HL-60/S4 treated with phorbol 12-myristate 13-acetate at 8.2 ng/mL for 4 days and 3 days (cell line): ENCODE data around the gene RNF151.
"Not testable (repeated sequence)": the region's sequence is repeated elsewhere in the genome, so short reads cannot be mapped to it uniquely, and the experiment has no call there.

Experiments
- in situ Hi-C: fragments of 300-500 bp; cut with MboI; formaldehyde crosslinking; loops from 2 replicates; pipeline ENCODE4 v1.15.0; 2022; ENCODE audit warnings: low sequenced_read_pairs

The RNF151 gene

GRCh38 chr16:1938316-1938715 lies 28.3 kb upstream of the RNF151 start:
- in situ Hi-C loops: no loop called here

- in situ Hi-C loops: no loop called here
Measured at GRCh38 chr16:1938910-1939309, 27.7 kb upstream of the RNF151 start.

- in situ Hi-C loops: not testable (repeated sequence)
Measured at GRCh38 chr16:1939833-1940232, 26.8 kb upstream of the RNF151 start.

DNA sequence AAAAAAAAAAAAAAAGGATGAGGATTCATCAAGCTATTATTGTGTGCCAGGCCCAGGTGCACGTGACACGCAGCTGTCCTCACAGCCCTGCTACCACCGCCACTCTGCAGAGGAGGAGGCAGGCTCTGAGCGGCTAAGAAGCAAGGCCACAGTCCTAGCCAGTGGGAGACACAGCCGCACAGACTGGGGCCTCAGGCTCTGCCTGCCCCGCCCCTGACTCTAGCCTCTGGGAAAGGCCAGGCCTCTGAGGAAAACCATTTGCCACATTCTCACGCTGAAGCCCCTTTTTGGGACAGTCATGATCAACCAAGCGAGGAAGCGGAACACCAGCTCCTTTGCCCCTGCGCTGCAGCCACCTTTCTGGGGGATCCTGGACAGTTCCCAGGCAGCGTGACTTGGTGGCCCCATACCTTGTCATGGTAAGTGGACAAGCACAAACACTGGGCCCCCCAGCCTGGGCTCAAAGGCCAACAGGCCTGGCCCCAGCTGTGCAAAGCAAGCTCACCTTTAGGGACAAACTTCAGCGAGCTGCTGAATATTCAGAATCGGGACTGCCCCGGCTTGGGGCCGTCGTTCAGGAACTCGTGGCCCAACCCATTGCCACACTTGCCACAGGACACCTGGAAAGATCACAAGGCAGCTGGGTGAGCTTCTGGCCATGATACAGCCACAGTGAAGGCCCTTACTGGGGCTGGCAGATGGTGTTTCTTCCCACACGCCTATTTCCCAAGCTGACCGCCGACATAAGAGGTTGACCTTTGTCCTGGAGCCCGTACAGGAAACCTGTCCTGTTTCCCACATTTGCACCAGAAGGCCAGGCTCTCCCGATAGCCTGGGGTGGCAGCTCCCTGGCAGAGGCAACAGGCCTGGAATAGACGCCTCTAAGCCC lies 26.1 kb upstream of the RNF151 start:
- in situ Hi-C loops: no loop called here

DNA sequence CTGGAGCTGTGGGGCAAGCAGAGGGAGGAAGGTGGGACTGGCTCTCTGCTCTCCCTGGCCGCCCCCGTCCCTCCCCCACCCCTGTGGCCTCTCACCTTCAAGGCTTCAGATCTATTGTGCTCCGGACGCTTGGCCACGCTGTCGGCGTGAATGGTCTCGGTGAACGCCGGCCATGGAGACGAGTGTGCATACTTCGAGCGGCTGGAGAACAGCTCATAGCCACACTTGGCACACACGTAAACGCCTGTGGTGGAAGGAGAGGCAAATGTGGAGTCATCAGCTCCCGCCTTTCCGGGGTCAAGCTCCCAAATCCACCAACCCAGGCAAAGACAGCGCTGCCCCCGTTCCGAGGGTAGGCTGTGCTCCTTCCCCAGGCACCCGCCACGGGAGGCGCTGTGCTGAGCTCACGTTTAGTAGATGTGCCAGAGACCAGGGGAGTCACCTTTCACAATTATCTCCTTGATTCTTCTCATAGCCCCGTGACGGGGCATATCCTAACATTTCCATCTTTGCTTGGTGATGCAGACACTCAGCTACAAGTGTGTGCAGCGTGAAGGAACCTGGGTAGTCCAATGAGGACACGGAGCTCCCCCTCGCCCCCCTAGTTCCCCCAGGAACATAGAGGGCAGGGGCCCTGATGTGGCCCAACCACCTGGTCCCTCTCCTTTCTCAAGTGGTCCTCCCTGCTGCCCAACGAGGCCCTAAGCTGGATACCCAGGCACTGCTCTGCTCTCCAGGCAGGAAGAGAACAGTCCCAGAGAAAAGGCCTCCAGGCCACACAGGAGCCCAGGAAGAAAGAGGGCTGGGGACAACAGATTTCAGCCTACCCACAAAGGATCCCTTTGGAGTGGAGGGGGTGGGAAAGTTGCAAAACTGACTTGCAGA lies 25.3 kb upstream of the RNF151 start:
- in situ Hi-C loops: no loop called here

GRCh38 chr16:1942047-1942809 lies 24.4 kb upstream of the RNF151 start:
- in situ Hi-C loops: no loop called here

GRCh38 chr16:1942810-1943726 lies 23.6 kb upstream of the RNF151 start, which contains the start of gene MSRB1:
Gene MSRB1, minus strand, starts transcription at chr16:1943199. Its CDS starts 43 bp downstream, at chr16:1943156.
- in situ Hi-C loops: no loop called here

DNA sequence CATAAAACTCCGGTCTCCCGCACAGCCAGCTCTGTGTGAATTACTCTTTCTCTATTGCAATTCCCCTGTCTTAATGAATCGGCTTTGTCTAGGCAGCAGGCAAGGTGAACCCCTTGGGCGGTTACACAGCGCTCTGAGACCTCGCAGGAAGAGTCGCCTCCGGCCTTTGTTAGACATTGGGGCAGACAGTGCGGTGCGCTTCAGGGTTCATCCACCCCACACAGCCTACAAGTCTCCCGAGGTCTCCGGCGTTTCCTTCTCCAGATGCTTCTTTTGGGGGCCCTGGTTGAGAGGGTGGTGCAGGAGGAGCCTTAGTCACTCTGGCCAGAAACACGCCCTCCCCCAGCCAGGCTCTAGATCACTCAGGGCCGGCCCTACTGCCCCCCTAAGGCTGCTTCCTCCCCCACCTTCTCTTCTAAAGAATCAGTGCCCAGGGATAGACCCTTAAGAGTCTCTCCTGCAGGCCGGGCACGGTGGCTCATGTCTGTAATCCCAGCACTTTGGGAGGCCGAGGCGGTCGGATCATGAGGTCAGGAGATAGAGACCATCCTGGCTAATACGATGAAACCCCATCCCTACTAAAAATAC lies 21.9 kb upstream of the RNF151 start:
- in situ Hi-C loops: no loop called here

- in situ Hi-C loops: no loop called here
Measured at GRCh38 chr16:1945559-1946391, 20.9 kb upstream of the RNF151 start.

DNA sequence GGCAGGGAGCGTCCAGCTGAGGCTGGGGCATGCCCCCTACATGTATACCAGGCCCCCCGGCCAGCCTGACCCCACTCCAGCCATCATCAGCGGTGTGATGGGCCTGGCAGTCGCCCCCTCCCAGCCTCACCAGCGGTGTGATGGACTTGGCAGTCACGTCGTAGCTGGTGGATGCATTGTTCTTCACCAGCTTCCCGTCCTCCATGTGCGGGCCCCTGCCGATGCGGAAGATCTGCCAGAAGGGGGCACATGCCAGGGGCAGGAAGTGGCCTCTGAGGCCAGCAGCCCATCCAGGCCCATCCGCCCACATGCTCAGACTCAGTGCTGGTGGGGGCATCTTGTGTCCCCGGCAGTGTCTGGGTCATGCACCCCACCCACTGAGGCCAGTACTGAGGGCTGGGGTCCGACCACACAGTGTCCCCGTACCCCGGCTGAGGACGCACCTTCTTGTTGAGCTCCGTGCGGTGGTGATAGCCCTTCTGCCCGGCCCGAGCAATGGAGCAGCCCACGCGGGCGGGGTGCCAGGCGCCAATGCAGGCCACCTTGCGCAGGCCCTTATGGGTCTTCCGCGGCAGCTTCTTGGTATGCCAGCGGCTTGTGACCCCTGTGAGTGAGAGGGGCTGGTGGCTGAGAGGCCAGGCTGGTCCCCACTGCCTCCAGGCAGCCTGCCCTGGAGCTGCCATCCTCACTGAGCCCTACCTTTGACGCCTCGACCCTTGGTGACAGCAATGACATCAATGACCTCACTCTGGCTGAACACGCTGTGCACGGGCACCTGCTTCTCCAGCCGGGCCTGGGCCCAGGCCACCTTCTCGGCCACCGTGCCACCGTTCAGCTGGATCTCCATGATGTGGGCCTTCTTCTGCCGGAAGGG lies 19.9 kb upstream of the RNF151 start:
- in situ Hi-C loops: no loop called here

DNA sequence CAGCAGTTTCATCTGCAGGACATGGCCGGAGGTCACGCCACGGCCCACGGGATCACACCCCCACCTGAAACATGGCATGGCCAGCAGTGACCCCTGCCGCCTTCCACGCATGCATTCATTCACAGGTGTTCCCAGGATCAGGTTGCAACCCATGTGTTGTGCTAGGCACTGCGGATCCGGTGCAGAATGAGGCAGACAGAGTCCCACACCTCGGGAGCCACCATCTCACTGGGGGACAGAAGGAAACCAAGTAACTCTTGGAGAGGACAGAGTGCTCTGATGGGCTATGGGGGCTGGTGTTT lies 19.3 kb upstream of the RNF151 start:
- in situ Hi-C loops: no loop called here

DNA sequence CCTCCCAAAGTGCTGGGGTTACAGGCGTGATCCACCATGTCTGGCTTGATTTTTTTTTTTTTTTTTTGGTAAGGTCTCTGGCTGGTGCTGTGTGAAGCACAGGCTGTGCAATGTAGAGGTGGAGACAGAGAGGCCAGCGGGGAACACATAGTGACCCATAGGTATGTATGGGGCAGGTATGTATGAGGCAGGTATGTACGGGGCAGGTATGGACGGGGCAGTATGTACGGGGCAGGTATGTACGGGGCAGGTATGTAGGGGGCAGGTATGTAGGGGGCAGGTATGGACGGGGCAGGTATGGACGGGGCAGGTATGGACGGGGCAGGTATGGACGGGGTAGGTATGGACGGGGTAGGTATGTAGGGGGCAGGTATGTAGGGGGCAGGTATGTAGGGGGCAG lies 17.1 kb upstream of the RNF151 start:
- in situ Hi-C loops: no loop called here

GRCh38 chr16:1950047-1950446 lies 16.6 kb upstream of the RNF151 start:
- in situ Hi-C loops: no loop called here

- in situ Hi-C loops: no loop called here
Measured at GRCh38 chr16:1950559-1950958, 16.1 kb upstream of the RNF151 start.

DNA sequence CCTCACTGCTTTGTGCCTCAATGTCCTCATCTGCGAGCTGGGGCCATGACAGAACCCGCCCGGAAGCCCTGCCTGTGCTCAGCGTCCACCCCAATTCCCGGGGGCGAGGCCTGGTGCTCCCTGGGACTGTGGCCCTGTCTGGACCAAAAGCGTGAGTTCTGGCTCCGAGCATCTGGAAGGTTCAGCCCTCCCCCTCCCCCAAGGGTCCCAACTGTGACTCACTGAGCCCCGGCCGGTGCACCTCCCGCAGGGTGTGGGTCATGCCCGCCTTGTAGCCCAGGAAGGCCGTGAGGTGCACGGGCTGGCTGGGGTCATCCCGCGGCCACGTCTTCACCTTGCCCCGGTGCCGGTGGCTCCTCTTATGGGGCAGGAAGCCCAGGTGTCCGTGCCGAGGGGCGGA lies 12.9 kb upstream of the RNF151 start:
- in situ Hi-C loops: no loop called here

- in situ Hi-C loops: not testable (repeated sequence)
Measured at GRCh38 chr16:1957434-1958142, 9.1 kb upstream of the RNF151 start.

GRCh38 chr16:1958143-1958491 lies 8.5 kb upstream of the RNF151 start:
- in situ Hi-C loops: not testable (repeated sequence)
